Camera-type eye (tissue), 1 donor: ENCODE data around the gene ANKRD62. TPM values are rescaled to one million over a fixed set of nuclear protein-coding genes. Genes with fewer than 3 reads are reported as not detected.

Experiments
- total RNA-seq: library from RNA; depleted of rRNA; stranded (reverse); fragments of >200 nt; gene quantifications from one replicate; pipeline ENCODE4 v1.2.3, GENCODE V29; 2014

Gene ANKRD62
- not detected for total RNA-seq

DNA sequence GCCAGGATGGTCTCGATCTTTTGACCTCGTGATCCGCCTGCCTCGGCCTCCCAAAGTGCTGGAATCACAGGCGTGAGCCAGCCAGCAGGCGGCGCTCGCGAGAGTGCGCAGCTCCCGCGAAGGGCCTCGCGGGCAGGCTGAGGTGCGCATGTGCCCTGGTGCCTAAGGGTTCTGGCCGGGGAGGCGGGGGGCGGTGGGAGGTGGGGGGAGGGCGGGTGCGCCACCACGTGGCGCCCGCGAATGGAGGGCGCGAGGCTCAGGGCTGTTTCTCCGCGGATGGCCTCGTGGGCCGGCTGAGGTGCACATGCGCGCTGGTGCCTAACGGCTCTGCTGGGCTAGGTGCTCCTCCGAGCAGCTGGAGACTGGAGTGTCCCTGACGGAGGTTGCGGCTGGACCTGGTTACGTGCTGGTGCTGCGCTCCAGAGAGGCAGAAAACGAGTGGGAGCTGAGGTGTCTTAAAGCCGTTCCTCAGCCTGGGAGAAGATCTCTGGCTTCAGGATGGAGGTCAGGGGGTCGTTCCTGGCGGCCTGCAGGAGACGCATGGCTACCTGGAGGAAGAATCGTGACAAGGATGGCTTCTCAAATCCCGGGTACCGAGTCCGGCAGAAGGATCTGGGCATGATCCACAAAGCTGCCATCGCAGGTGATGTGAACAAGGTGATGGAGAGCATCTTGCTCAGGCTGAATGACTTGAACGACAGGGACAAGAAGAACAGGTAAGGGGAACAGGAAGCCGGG, at the start of gene ANKRD62:
ANKRD62 (plus strand) TSS at position 324 of the 738 bp plus-strand sequence; CDS start at position 499, 175 bp downstream.

Other genes starting within 250 kb of the ANKRD62 start
- gene CHMP1B, start 242.4 kb upstream of the ANKRD62 start, total RNA-seq = 65.9 TPM
- gene MPPE1, start 185.5 kb upstream of the ANKRD62 start, total RNA-seq = 38.1 TPM
- gene IMPA2, start 112.3 kb upstream of the ANKRD62 start, total RNA-seq = 28.3 TPM
- gene CIDEA, start 160.5 kb downstream of the ANKRD62 start, total RNA-seq = 0.55 TPM
- 99.8 TPM for gene TUBB6, start 214.4 kb downstream of the ANKRD62 start, total RNA-seq